HepG2 (cell line): ENCODE results near the gene TSPYL1. TPM values are rescaled to one million over a fixed set of nuclear protein-coding genes. Genes with fewer than 3 reads are reported as not detected.

Source experiments
- AGO2 ChIP-seq: fragments of 200-400 bp; formaldehyde crosslinking; optimal IDR thresholded peaks from 2 replicates; pipeline ENCODE3; 2017; ENCODE audit warnings: mild to moderate bottlenecking, low read depth, low read length, moderate library complexity
- ASH2L ChIP-seq: fragments of 300-600, 200-600 bp; sonication (generic); IDR thresholded peaks from 2 replicates; pipeline ENCODE4 v1.7.0; 2017; ENCODE audit warnings: low read depth, mild to moderate bottlenecking, moderate library complexity, mixed read lengths, low read length; ENCODE audit not compliant: insufficient read length
- DMAP1 ChIP-seq: IDR thresholded peaks from 2 replicates; pipeline ENCODE4 v1.6.1; 2016
- SP5 ChIP-seq: IDR thresholded peaks from 2 replicates; pipeline ENCODE4 v1.6.1; 2016; ENCODE audit warnings: low read depth, borderline replicate concordance
- TARDBP ChIP-seq: sonication (generic); formaldehyde crosslinking; IDR thresholded peaks from 2 replicates; pipeline ENCODE4 v1.8.0; 2022; ENCODE audit warnings: mild to moderate bottlenecking, missing genetic modification reagents
- ZMYM2 ChIP-seq: sonication (generic); formaldehyde crosslinking; IDR thresholded peaks from 2 replicates; pipeline ENCODE4 v1.8.0; 2022; ENCODE audit warnings: mild to moderate bottlenecking, missing genetic modification reagents
- ZNF12 ChIP-seq: sonication (generic); formaldehyde crosslinking; IDR thresholded peaks from 2 replicates; pipeline ENCODE4 v1.5.0; 2020; ENCODE audit warnings: missing genetic modification reagents
- ZNF34 ChIP-seq: sonication (generic); formaldehyde crosslinking; IDR thresholded peaks from 2 replicates; pipeline ENCODE4 v1.4.0; 2020; ENCODE audit warnings: mild to moderate bottlenecking, missing genetic modification reagents, borderline replicate concordance
- ZNF556 ChIP-seq: sonication (generic); formaldehyde crosslinking; IDR thresholded peaks from 2 replicates; pipeline ENCODE4 v1.4.0; 2020; ENCODE audit warnings: mild to moderate bottlenecking, missing genetic modification reagents, borderline replicate concordance
- ZNF562 ChIP-seq: sonication (generic); formaldehyde crosslinking; IDR thresholded peaks from 2 replicates; pipeline ENCODE4 v1.8.0; 2022; ENCODE audit warnings: missing genetic modification reagents, borderline replicate concordance
- ZNF567 ChIP-seq: sonication (generic); formaldehyde crosslinking; IDR thresholded peaks from 2 replicates; pipeline ENCODE4 v1.8.1; 2023; ENCODE audit warnings: mild to moderate bottlenecking, missing genetic modification reagents, borderline replicate concordance
- polyA plus RNA-seq, 8 experiments: library from polyadenylated mRNA; depleted of rRNA in 3 of 8; stranded (reverse) in 7 of 8; unstranded in 1 of 8; fragments of >200 nt; fragmentation: Illumina TruSeq in 4 of 8; extraction: Trizol in 4 of 8; gene quantifications; 2 replicates each; pipeline versions ENCODE4 v1.2.1 to v1.2.3, GENCODE V29; 2011 to 2016; ENCODE audit warnings: low read depth in 4 of 8, missing spikeins in 1 of 8, mixed read lengths in 1 of 8; ENCODE audit not compliant: insufficient read depth in 1 of 8
- total RNA-seq, 5 experiments: library from RNA; depleted of rRNA; stranded (reverse); fragments of >200 nt; fragmentation: Illumina TruSeq; extraction: Trizol; gene quantifications; 2 replicates each; pipeline ENCODE4 v1.2.3, GENCODE V29; 2016; ENCODE audit warnings: low read depth in 1 of 5
- TF ChIP-seq, protein P1 (sequence below): sonication (generic); formaldehyde crosslinking; IDR thresholded peaks from 2 replicates; pipeline ENCODE4 v1.4.0; 2020; ENCODE audit warnings: mild to moderate bottlenecking, missing genetic modification reagents
- TF ChIP-seq, protein P2 (sequence below): sonication (generic); formaldehyde crosslinking; IDR thresholded peaks from 2 replicates; pipeline ENCODE4 v1.5.0; 2020; ENCODE audit warnings: mild to moderate bottlenecking, missing genetic modification reagents
- TF ChIP-seq, protein P3 (sequence below): sonication (generic); formaldehyde crosslinking; conservative IDR thresholded peaks from 2 replicates; pipeline ENCODE4 v1.5.0; 2020; ENCODE audit warnings: missing genetic modification reagents
- TF ChIP-seq, protein P4 (sequence below): sonication (generic); formaldehyde crosslinking; IDR thresholded peaks from 2 replicates; pipeline ENCODE4 v1.8.1; 2023; ENCODE audit warnings: mild to moderate bottlenecking, moderate library complexity, missing genetic modification reagents

Gene TSPYL1
- total and polyA plus RNA-seq, 2 of the 13 experiments (the other 11 are each of a cell fraction or from before 2014, with no cell fraction given), result 28.3 to 93.0 TPM

DNA sequence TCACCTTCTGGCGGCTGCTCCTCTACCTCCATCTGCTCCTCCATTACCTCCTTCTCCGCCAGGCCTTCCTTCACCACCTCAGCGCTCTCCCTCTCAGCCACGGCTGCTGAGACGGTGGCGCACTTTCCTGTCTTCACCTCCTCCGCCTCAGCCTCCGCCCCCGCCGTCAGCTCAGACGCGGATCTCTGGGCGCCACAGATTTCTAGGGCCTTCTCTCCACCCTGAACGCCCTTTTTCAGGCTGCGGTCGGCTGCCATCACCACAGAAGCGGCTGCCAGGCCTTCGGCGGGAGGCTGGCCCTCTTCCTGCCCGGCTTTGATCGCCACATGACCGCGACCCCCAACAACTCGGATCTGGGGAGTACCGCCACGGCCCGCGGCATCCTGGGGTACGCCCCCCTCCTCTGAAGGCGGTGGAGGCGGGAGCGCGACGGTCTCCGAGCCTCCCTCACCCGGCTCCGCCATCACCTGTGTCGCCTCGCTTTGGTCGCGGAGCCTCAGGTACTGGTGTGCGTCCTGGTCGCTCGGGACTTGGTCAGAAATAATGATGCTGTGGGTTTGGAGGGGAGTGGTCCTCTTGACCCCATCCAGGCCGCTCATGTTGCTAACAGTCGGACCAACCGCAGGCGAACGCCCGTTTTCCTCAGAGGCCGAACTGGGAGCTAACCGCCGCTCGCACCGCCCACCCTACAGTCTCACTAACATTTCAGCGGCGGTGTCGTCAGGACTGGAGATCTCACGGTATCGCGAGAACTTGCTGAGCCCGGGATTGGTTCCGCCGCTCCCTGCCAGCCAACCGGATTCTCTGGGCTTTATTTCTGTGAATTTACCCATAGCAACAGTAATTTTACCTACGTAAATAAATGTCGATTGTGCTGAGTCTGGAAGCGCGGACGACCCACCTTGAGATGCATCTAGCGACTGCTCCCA is at the start of gene TSPYL1 (continued):
- TF ChIP-seq ZNF562 (no peak), TARDBP (CRISPR knock-in tag) (peak; percentile 91), ZMYM2 (CRISPR knock-in tag) (no peak), ZNF556 (CRISPR knock-in tag) (peak; percentile 89), ZNF34 (CRISPR knock-in tag) (peak; percentile 69; the same call in 1 of the 2 replicates), AGO2 (peak; percentile 97), SP5 (CRISPR knock-in tag) (no peak), ZNF12 (CRISPR knock-in tag) (no peak; the same call in 1 of the 2 replicates), ASH2L (peak; percentile 86), ZNF567 (CRISPR knock-in tag) (peak; percentile 78; the same call in 1 of the 2 replicates), DMAP1 (CRISPR knock-in tag) (peak; percentile 85; the same call in 1 of the 2 replicates)
- TF ChIP-seq, protein P1, sequence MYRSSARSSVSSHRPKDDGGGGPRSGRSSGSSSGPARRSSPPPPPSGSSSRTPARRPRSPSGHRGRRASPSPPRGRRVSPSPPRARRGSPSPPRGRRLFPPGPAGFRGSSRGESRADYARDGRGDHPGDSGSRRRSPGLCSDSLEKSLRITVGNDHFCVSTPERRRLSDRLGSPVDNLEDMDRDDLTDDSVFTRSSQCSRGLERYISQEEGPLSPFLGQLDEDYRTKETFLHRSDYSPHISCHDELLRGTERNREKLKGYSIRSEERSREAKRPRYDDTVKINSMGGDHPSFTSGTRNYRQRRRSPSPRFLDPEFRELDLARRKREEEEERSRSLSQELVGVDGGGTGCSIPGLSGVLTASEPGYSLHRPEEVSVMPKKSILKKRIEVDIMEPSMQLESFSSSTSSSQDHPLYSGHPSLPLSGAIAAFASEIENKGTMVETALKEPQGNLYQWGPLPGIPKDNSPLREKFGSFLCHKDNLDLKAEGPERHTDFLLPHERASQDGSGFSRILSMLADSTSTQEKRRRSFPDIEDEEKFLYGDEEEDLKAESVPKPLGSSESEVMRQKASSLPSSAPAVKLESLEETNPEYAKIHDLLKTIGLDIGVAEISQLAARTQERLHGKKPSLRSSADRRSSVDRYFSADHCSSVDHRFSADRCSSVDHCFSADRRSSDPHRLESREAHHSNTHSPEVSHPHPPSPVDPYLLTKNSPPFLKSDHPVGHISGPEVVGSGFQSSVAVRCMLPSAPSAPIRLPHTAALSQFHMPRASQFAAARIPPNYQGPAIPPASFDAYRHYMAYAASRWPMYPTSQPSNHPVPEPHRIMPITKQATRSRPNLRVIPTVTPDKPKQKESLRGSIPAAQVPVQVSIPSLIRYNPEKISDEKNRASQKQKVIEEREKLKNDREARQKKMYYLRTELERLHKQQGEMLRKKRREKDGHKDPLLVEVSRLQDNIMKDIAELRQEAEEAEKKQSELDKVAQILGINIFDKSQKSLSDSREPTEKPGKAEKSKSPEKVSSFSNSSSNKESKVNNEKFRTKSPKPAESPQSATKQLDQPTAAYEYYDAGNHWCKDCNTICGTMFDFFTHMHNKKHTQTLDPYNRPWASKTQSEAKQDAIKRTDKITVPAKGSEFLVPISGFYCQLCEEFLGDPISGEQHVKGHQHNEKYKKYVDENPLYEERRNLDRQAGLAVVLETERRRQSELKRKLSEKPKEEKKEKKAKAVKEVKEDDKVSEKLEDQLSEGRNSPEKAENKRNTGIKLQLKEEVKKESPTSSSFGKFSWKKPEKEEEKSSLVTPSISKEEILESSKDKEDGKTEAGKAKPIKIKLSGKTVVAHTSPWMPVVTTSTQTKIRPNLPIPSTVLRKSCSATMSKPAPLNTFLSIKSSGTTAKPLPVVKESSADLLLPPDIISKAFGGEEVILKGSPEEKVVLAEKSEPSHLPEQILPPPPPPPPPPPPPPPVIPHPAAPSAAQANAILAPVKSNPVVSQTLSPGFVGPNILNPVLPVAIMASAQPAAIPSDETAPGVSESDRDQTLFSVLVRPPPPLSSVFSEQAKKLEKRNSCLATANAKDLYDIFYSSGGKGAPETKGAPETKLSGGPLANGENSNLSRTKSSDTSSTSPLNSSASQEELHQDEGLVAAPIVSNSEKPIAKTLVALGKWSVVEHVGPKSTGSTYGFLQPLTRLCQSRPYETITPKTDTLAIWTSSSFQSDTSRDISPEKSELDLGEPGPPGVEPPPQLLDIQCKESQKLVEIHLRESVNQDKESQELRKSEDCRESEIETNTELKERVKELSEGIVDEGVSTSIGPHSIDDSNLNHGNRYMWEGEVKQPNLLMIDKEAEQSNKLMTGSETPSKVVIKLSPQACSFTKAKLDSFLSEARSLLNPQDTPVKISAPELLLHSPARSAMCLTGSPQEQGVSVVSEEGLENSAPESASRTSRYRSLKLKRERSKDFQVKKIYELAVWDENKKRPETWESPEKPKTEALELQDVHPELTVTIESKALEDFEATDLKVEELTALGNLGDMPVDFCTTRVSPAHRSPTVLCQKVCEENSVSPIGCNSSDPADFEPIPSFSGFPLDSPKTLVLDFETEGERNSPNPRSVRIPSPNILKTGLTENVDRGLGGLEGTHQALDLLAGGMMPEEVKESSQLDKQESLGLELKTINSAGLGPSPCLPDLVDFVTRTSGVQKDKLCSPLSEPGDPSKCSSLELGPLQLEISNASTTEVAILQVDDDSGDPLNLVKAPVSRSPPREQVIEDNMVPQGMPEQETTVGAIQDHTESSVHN (CRISPR knock-in tag), result peak; percentile 46; the same call in 1 of the 2 replicates
- TF ChIP-seq, protein P2, sequence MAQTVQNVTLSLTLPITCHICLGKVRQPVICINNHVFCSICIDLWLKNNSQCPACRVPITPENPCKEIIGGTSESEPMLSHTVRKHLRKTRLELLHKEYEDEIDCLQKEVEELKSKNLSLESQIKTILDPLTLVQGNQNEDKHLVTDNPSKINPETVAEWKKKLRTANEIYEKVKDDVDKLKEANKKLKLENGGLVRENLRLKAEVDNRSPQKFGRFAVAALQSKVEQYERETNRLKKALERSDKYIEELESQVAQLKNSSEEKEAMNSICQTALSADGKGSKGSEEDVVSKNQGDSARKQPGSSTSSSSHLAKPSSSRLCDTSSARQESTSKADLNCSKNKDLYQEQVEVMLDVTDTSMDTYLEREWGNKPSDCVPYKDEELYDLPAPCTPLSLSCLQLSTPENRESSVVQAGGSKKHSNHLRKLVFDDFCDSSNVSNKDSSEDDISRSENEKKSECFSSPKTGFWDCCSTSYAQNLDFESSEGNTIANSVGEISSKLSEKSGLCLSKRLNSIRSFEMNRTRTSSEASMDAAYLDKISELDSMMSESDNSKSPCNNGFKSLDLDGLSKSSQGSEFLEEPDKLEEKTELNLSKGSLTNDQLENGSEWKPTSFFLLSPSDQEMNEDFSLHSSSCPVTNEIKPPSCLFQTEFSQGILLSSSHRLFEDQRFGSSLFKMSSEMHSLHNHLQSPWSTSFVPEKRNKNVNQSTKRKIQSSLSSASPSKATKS (CRISPR knock-in tag), result no peak
- TF ChIP-seq, protein P3, sequence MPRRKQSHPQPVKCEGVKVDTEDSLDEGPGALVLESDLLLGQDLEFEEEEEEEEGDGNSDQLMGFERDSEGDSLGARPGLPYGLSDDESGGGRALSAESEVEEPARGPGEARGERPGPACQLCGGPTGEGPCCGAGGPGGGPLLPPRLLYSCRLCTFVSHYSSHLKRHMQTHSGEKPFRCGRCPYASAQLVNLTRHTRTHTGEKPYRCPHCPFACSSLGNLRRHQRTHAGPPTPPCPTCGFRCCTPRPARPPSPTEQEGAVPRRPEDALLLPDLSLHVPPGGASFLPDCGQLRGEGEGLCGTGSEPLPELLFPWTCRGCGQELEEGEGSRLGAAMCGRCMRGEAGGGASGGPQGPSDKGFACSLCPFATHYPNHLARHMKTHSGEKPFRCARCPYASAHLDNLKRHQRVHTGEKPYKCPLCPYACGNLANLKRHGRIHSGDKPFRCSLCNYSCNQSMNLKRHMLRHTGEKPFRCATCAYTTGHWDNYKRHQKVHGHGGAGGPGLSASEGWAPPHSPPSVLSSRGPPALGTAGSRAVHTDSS (CRISPR knock-in tag), result no peak
- TF ChIP-seq, protein P4, sequence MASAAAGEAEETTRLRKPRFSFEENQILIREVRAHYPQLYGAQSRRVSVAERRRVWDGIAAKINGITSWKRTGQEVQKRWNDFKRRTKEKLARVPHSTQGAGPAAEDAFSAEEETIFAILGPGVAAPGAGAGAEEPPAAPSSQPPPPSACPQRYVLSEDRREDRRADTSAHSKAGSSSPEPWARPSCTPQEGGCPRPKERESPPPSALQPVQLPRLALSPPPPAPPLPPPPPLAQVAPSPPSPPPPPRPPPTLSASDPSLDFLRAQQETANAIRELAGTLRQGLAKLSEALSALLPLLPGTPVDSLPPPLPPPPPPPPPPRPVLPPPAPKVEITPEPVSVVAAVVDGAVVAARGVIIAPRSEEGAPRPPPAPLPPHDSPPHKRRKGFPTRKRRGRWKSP, result peak; percentile 90
